ENCODE results near the gene LMNTD2.
A peak's percentile ranks its signal among the peaks of the same experiment; 100 is the strongest.

GRCh38 chr11:518463-519202 is 41.9 kb downstream of the LMNTD2 start:
- TF ChIP-seq EP300 (IDR thresholded peaks at IDR 0.05; ENCODE audit: borderline replicate concordance) (peak; percentile 40; the same call in 1 of the 2 replicates), RAD21 (IDR thresholded peaks at IDR 0.05; ENCODE audit: low read depth) (peak; percentile 74; the same call in 1 of the 2 replicates), MAX (IDR thresholded peaks at IDR 0.05) (peak; percentile 97), TAF1 (IDR thresholded peaks at IDR 0.05; ENCODE audit: low read depth) (no peak), TCF12 (IDR thresholded peaks at IDR 0.05; ENCODE audit: low read depth) (peak; percentile 75), NFIC (IDR thresholded peaks at IDR 0.05) (peak; percentile 54; the same call in 1 of the 2 replicates), YY1 (IDR thresholded peaks at IDR 0.05; ENCODE audit: low read depth) (no peak; the same call in 1 of the 2 replicates), CEBPB (IDR thresholded peaks at IDR 0.05) (no peak), EGR1 (IDR thresholded peaks at IDR 0.05) (no peak; the same call in 1 of the 2 replicates), CREB1 (IDR thresholded peaks at IDR 0.05; ENCODE audit: low read depth) (no peak)
